Measurements from ENCODE around the gene DNAJC1.

- TF ChIP-seq CTCF (IDR thresholded peaks at IDR 0.05; ENCODE audit: low read length) (no peak), EZH2 (optimal IDR thresholded peaks at IDR 0.05; ENCODE audit: low read depth, low read length) (no peak)
These were observed 77.7 kb downstream of the DNAJC1 start for GRCh38 chr10:21925851-21926250.
